Breast epithelium (tissue), 4 donors: ENCODE measurements around the gene OR5B21. TPM values are rescaled to one million over a fixed set of nuclear protein-coding genes. Genes with fewer than 3 reads are reported as not detected.

Source experiments
- DNase-seq, 2 donors: peaks; one replicate each; pipeline ENCODE4 v3.0.0-alpha.2; 2019; ENCODE audit warnings: low spot score in 2 of 2
- H3K27ac ChIP-seq, 2 donors: fragments of 200-600 bp; sonication (generic) in 1 of 2; one replicate each; pipeline ENCODE4 v1.5.1; 2016 to 2019; ENCODE audit warnings: mild to moderate bottlenecking in 1 of 2
- H3K27me3 ChIP-seq, 2 donors: fragments of 200-600 bp; sonication (generic) in 1 of 2; one replicate each; pipeline versions ENCODE4 v1.5.1 to v1.6.0; 2017 to 2019; ENCODE audit warnings: control low read depth in 1 of 2, mild to moderate bottlenecking in 1 of 2
- H3K36me3 ChIP-seq: fragments of 200-600 bp; one replicate; pipeline ENCODE4 v1.5.1; 2019
- H3K4me1 ChIP-seq, 2 donors: fragments of 200-600 bp; sonication (generic); one replicate each; pipeline ENCODE4 v1.5.1; 2016 to 2019; ENCODE audit warnings: control low read depth in 1 of 2
- H3K4me3 ChIP-seq, 3 donors: fragments of 200-600 bp; sonication (generic); 1 replicate in 2 of 3; 2 replicates in 1 of 3; pipeline ENCODE4 v1.5.1; 2016 to 2019; ENCODE audit warnings: mild to moderate bottlenecking in 3 of 3, moderate library complexity in 2 of 3
- H3K9me3 ChIP-seq, 2 donors: fragments of 200-600 bp; sonication (generic) in 1 of 2; one replicate each; pipeline ENCODE4 v1.5.1; 2016 to 2019; ENCODE audit warnings: control low read depth in 1 of 2
- POLR2A ChIP-seq: fragments of 450-650 bp; IDR thresholded peaks from one replicate; pipeline ENCODE4 v1.6.1; 2016; ENCODE audit warnings: antibody characterized with exemption, mild to moderate bottlenecking, moderate library complexity
- POLR2AphosphoS5 ChIP-seq, 3 donors: sonication (generic); formaldehyde crosslinking; IDR thresholded peaks; one replicate each; pipeline ENCODE4 v1.6.1; 2017; ENCODE audit warnings: antibody characterized with exemption in 3 of 3
- intact Hi-C: fragments of 100-400 bp; cut with DNase I; formaldehyde crosslinking; loops from one replicate; pipeline ENCODE4 v1.15.1; 2023; ENCODE audit warnings: low total_unique reads
- total RNA-seq, 3 donors: library from RNA; depleted of rRNA; stranded (reverse); fragments of >200 nt; gene quantifications; one replicate each; pipeline ENCODE4 v1.1.0, GENCODE V29; 2016
- TF ChIP-seq, protein P1 (sequence below), 3 donors: fragments of 450-650 bp; IDR thresholded peaks; one replicate each; pipeline ENCODE4 v1.5.1; 2016 to 2017; ENCODE audit warnings: antibody characterized with exemption in 3 of 3, mild to moderate bottlenecking in 3 of 3, moderate library complexity in 3 of 3

OR5B21 gene
- total RNA-seq, 3 donors from 2014 or later, result not detected

GRCh38 chr11:58526721-58527120 lies 18.8 kb upstream of the OR5B21 start:
- no peak for DNase-seq
- no peaks in the 10 kb centered on the region for H3K27me3 ChIP-seq
- TF ChIP-seq, protein P1, sequence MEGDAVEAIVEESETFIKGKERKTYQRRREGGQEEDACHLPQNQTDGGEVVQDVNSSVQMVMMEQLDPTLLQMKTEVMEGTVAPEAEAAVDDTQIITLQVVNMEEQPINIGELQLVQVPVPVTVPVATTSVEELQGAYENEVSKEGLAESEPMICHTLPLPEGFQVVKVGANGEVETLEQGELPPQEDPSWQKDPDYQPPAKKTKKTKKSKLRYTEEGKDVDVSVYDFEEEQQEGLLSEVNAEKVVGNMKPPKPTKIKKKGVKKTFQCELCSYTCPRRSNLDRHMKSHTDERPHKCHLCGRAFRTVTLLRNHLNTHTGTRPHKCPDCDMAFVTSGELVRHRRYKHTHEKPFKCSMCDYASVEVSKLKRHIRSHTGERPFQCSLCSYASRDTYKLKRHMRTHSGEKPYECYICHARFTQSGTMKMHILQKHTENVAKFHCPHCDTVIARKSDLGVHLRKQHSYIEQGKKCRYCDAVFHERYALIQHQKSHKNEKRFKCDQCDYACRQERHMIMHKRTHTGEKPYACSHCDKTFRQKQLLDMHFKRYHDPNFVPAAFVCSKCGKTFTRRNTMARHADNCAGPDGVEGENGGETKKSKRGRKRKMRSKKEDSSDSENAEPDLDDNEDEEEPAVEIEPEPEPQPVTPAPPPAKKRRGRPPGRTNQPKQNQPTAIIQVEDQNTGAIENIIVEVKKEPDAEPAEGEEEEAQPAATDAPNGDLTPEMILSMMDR (IDR thresholded peaks at IDR 0.05), result no peak
- no peak for TF ChIP-seq POLR2A
- no peak for TF ChIP-seq POLR2AphosphoS5 (IDR thresholded peaks at IDR 0.05)
- H3K27ac ChIP-seq, result no peak overlapping the region
- H3K4me1 ChIP-seq, result no peaks in the 10 kb centered on the region
- intact Hi-C loops, result no loop called here
- no peaks in the 10 kb centered on the region for H3K36me3 ChIP-seq
- H3K4me3 ChIP-seq, result no peak overlapping the region
- no peaks in the 10 kb centered on the region for H3K9me3 ChIP-seq

DNA sequence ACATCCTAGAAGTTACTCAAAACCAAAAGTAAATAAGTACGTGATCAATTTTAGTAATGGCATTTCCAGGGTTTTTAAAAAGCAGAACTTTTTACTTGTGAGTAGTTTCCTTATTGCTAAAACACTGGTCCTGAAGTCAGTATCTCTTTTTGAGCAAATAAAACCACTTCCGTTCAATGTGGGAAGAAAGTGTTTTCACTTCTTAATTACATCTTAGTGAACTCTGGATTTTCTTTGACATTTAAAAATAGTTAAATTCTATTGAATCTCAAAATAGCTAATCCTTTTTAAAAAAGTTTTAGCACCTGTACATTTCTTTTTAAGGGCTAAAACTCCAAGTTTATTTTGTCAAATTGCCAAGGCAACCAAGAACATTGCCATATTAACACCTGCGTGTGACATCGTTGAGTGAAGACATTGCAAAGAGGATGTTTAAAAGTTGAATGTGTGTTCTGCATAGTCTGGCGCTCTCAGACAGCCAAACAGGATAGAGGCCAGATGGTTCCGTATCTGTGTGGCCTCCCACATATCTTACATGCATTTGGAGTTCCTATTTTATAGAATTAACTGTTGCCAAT lies 17.2 kb upstream of the OR5B21 start:
- H3K4me3 ChIP-seq, result no peak overlapping the region
- intact Hi-C loops, result no loop called here
- no peak overlapping the region for H3K27ac ChIP-seq

GRCh38 chr11:58524232-58525036 lies 16.5 kb upstream of the OR5B21 start:
- intact Hi-C loops, result no loop called here
- no peak for TF ChIP-seq POLR2A
- TF ChIP-seq, protein P1 (IDR thresholded peaks at IDR 0.05), result peak; percentile 36 to 62 (median 52)
- DNase-seq, result peak; percentile 66 to 71
- Histone ChIP-seq H3K27me3 (no peaks in the 10 kb centered on the region), H3K36me3 (no peaks in the 10 kb centered on the region), H3K4me3 (peak overlapping the region in 2 of 3 donors; percentile 20 to 51), H3K4me1 (no peaks in the 10 kb centered on the region), H3K27ac (peak overlapping the region in 1 of 2 donors; percentile 21), H3K9me3 (no peaks in the 10 kb centered on the region)

More for the DNA sequence above, 17.2 kb upstream of the OR5B21 start:
- DNase-seq, result no peak
- Histone ChIP-seq H3K27me3 (no peaks in the 10 kb centered on the region), H3K4me1 (no peaks in the 10 kb centered on the region), H3K9me3 (no peaks in the 10 kb centered on the region), H3K36me3 (no peaks in the 10 kb centered on the region)
- TF ChIP-seq, protein P1 (IDR thresholded peaks at IDR 0.05), result no peak
- TF ChIP-seq POLR2AphosphoS5 (IDR thresholded peaks at IDR 0.05) (no peak), POLR2A (no peak)

GRCh38 chr11:58513747-58514367 lies 6.0 kb upstream of the OR5B21 start:
- no peak overlapping the region for H3K27ac ChIP-seq
- H3K4me1 ChIP-seq, result no peaks in the 10 kb centered on the region
- DNase-seq, result no peak
- no peaks in the 10 kb centered on the region for H3K9me3 ChIP-seq
- H3K4me3 ChIP-seq, result no peak overlapping the region
- intact Hi-C loops, result no loop called here
- H3K27me3 ChIP-seq, result no peaks in the 10 kb centered on the region
- TF ChIP-seq, protein P1 (IDR thresholded peaks at IDR 0.05), result peak in 2 of 3 donors; percentile 42 to 62
- no peak for TF ChIP-seq POLR2AphosphoS5 (IDR thresholded peaks at IDR 0.05)
- H3K36me3 ChIP-seq, result no peaks in the 10 kb centered on the region

DNA sequence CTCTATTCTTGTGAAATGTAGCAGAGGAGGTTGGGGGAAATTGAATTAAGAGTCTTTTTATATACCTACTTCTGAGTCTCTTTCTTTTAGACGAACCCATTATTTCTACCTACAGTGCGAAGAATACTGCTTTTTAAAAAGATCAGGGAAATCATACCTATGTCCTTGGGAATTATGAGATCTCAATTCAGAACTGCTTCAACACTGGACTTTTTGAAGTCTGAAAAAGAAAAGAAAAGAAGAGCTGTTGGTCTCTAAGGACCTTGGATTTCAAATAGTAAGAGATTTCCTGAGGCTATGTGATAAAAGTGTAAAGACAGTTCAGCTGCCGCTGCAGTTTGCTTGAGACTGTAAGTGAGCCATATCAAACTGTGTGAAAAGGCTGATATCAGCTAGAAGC lies 3.7 kb upstream of the OR5B21 start:
- intact Hi-C loops, result no loop called here
- Histone ChIP-seq H3K27me3 (no peaks in the 10 kb centered on the region), H3K36me3 (no peaks in the 10 kb centered on the region), H3K9me3 (no peaks in the 10 kb centered on the region), H3K27ac (no peak overlapping the region), H3K4me1 (no peaks in the 10 kb centered on the region), H3K4me3 (no peak overlapping the region)
- no peak for DNase-seq
- TF ChIP-seq POLR2AphosphoS5 (IDR thresholded peaks at IDR 0.05), result no peak
- TF ChIP-seq, protein P1 (IDR thresholded peaks at IDR 0.05), result no peak
- no peak for TF ChIP-seq POLR2A
